HCT116 (cell line): ENCODE data around the gene MXRA8.

Experiments used
- POLR2A ChIP-seq: IDR thresholded peaks from 2 replicates; pipeline ENCODE4 v1.7.0; 2011; ENCODE audit warnings: borderline replicate concordance; ENCODE audit not compliant: insufficient read depth, insufficient read length; ENCODE audit errors: extremely low read depth
- TF ChIP-seq, protein P1 (sequence below): IDR thresholded peaks from 2 replicates; pipeline ENCODE4 v1.6.1; 2012; ENCODE audit warnings: low read depth

DNA sequence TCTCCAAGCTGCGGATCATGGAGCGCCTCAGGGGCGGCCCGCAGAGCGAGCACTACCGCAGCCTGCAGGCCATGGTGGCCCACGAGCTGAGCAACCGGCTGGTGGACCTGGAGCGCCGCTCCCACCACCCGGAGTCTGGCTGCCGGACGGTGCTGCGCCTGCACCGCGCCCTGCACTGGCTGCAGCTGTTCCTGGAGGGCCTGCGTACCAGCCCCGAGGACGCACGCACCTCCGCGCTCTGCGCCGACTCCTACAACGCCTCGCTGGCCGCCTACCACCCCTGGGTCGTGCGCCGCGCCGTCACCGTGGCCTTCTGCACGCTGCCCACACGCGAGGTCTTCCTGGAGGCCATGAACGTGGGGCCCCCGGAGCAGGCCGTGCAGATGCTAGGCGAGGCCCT is 31.1 kb downstream of the MXRA8 start:
- no peak for TF ChIP-seq POLR2A
- TF ChIP-seq, protein P1, sequence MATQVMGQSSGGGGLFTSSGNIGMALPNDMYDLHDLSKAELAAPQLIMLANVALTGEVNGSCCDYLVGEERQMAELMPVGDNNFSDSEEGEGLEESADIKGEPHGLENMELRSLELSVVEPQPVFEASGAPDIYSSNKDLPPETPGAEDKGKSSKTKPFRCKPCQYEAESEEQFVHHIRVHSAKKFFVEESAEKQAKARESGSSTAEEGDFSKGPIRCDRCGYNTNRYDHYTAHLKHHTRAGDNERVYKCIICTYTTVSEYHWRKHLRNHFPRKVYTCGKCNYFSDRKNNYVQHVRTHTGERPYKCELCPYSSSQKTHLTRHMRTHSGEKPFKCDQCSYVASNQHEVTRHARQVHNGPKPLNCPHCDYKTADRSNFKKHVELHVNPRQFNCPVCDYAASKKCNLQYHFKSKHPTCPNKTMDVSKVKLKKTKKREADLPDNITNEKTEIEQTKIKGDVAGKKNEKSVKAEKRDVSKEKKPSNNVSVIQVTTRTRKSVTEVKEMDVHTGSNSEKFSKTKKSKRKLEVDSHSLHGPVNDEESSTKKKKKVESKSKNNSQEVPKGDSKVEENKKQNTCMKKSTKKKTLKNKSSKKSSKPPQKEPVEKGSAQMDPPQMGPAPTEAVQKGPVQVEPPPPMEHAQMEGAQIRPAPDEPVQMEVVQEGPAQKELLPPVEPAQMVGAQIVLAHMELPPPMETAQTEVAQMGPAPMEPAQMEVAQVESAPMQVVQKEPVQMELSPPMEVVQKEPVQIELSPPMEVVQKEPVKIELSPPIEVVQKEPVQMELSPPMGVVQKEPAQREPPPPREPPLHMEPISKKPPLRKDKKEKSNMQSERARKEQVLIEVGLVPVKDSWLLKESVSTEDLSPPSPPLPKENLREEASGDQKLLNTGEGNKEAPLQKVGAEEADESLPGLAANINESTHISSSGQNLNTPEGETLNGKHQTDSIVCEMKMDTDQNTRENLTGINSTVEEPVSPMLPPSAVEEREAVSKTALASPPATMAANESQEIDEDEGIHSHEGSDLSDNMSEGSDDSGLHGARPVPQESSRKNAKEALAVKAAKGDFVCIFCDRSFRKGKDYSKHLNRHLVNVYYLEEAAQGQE, result no peak
